DND-41 (cell line): ENCODE results near the gene CD7.

Experiments used
- CTCF ChIP-seq: IDR thresholded peaks from 2 replicates; pipeline ENCODE4 v1.5.1; 2012; ENCODE audit warnings: borderline replicate concordance, low read length, moderate library complexity, mild to moderate bottlenecking; ENCODE audit not compliant: poor library complexity, severe bottlenecking; ENCODE audit errors: extremely low read depth
- EZH2 ChIP-seq: IDR thresholded peaks from 3 replicates; pipeline ENCODE4 v1.6.1; 2012; ENCODE audit warnings: borderline replicate concordance, low read depth, mild to moderate bottlenecking, moderate library complexity, low read length, inconsistent platforms; ENCODE audit not compliant: severe bottlenecking

GRCh38 chr17:82324566-82325285, 7.3 kb upstream of the CD7 start:
- no peak for TF ChIP-seq CTCF
- TF ChIP-seq EZH2: no peak
